ENCODE measurements around the gene MAN1C1.

The MAN1C1 gene

GRCh38 chr1:25616095-25616986 lies at the start of gene MAN1C1:
Gene MAN1C1 (plus strand): TSS chr1:25616791. CDS start chr1:25617798, 1,007 bp downstream.
- peaks cover 8% of the 10 kb centered on the region for H3K27me3 Mint-ChIP-seq
- no peak within 1 kb of the TSS for H3K27ac Mint-ChIP-seq (ENCODE audit: low read depth)
- no peaks in the 10 kb centered on the region for H3K9me3 Mint-ChIP-seq
- H3K4me1 Mint-ChIP-seq, result peaks cover 57% of the 10 kb centered on the region
- H3K4me3 Mint-ChIP-seq, result peak within 1 kb of the TSS; percentile 95
- ATAC-seq (replicated peaks; ENCODE audit: extremely low read depth, poor library complexity, severe bottlenecking), result peak; percentile 52
- peak; percentile 74 to 76 for DNase-seq (ENCODE audit: low spot score in 2 of 2)
- peaks cover 16% of the 10 kb centered on the region for H3K36me3 Mint-ChIP-seq (ENCODE audit: insufficient read depth)

DNA sequence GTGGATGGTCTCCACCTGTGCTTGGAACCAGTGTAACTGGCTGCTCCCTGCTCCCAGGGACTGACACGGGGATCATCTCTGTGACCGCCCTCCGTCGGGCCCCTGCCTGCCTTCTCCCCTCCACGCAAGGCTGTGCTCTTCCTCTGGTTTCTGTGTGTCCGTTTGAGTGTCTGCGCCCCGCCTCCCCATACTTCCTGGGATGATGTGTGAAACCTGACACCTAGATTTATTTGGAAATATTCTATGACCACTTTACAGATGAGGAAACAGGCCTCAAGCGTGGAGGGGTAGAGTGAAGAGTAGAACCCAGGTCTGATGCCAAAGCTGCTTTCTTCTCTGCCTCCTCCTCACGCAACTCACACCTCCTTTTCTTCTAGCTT lies 48.9 kb upstream of the MAN1C1 start:
- Mint-ChIP-seq H3K4me3 (no peak overlapping the region), H3K9me3 (no peaks in the 10 kb centered on the region), H3K27me3 (no peaks in the 10 kb centered on the region), H3K4me1 (peaks cover 44% of the 10 kb centered on the region), H3K36me3 (ENCODE audit: insufficient read depth) (peaks cover 20% of the 10 kb centered on the region), H3K27ac (ENCODE audit: low read depth) (no peak overlapping the region)
- ATAC-seq (replicated peaks; ENCODE audit: extremely low read depth, poor library complexity, severe bottlenecking), result no peak
- no peak for DNase-seq (ENCODE audit: low spot score in 2 of 2)

DNA sequence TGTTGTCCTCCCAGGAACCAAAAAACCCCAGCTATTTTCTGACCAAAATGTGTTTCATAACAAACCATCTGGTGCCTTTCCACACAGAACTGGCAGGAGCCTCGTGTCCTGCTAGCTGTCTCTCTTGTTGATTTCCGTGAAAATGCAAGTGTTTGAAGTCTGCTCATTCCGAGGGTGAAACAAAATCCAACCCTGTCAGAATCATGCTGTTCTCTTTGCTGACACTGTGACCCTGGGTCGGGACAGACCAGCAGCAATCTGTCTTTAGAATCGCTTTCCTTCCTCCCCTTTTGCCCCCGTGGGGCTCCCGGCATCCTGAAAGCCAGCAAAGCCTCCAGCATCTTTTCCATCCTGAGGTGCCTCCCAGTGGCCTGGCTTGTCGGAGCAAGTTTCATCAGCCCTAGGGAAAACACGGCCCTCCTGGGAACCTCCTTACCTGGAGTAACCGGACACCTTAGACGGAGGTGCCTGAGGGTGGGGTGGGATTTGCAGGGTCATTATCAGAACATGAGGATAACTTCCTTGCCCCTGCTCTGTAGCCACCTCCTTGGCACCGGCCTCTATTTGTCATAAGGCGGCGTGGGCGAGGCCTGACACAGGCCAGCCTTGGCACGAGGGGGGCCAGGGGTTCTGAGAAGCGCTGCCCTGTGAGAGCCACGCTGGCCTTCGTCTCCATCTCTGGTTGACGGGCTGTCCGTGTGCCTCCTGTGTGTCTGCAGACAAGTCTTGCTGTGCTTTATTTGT lies 48.3 kb upstream of the MAN1C1 start:
- peaks cover 17% of the 10 kb centered on the region for H3K36me3 Mint-ChIP-seq (ENCODE audit: insufficient read depth)
- no peaks in the 10 kb centered on the region for H3K9me3 Mint-ChIP-seq
- DNase-seq (ENCODE audit: low spot score in 2 of 2), result no peak
- H3K4me3 Mint-ChIP-seq, result no peak overlapping the region
- peaks cover 44% of the 10 kb centered on the region for H3K4me1 Mint-ChIP-seq
- no peaks in the 10 kb centered on the region for H3K27me3 Mint-ChIP-seq
- H3K27ac Mint-ChIP-seq (ENCODE audit: low read depth), result peak overlapping the region; percentile 79
- no peak for ATAC-seq (replicated peaks; ENCODE audit: extremely low read depth, poor library complexity, severe bottlenecking)

- DNase-seq (ENCODE audit: low spot score in 2 of 2), result no peak
- Mint-ChIP-seq H3K36me3 (ENCODE audit: insufficient read depth) (peaks cover 13% of the 10 kb centered on the region), H3K27ac (ENCODE audit: low read depth) (no peak overlapping the region), H3K4me1 (peaks cover 45% of the 10 kb centered on the region), H3K27me3 (no peaks in the 10 kb centered on the region), H3K9me3 (no peaks in the 10 kb centered on the region), H3K4me3 (no peak overlapping the region)
- no peak for ATAC-seq (replicated peaks; ENCODE audit: extremely low read depth, poor library complexity, severe bottlenecking)
These were observed 47.6 kb upstream of the MAN1C1 start for GRCh38 chr1:25568834-25569596.

- ATAC-seq (replicated peaks; ENCODE audit: extremely low read depth, poor library complexity, severe bottlenecking) (no peak), DNase-seq (ENCODE audit: low spot score in 2 of 2) (no peak)
- H3K4me1 Mint-ChIP-seq, result peaks cover 45% of the 10 kb centered on the region
- no peaks in the 10 kb centered on the region for H3K27me3 Mint-ChIP-seq
- no peak overlapping the region for H3K4me3 Mint-ChIP-seq
- peak overlapping the region; percentile 8 for H3K27ac Mint-ChIP-seq (ENCODE audit: low read depth)
- H3K36me3 Mint-ChIP-seq (ENCODE audit: insufficient read depth), result peaks cover 13% of the 10 kb centered on the region
- no peaks in the 10 kb centered on the region for H3K9me3 Mint-ChIP-seq
These were observed 46.8 kb upstream of the MAN1C1 start for GRCh38 chr1:25569597-25570396.

DNA sequence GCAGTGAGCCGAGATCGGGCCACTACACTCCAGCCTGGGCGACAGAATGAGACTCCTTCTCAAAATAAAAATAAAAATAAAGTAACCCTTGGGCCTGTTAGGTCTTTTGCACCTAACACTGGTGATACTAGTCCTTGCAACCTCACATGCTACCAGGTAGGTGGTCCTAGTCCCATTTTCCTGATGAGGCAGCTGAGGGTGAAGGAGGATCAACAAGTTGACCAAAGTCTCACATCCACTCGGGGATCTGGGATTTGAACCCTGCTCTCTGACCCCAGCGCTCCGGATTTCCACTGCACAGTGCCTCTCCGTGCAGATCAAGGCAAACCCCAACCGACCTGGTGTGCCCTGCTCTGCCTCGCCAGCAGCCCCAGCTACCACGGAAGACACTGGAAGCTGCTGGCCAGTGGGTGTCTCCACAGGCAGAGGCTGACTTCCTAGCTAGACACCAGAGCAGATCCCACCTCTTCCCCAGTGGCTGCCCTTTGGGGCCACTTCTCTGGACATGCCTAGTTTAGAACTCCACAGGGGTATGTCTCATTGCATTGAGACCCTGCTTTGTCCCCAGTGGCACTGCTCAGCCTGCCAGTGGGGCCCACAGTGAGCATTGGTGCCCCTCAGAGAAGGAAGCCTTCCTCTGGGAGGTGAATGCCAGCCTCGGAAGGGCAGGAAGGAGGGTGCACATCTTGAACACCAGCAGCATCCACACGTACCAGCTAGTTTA lies 45.6 kb upstream of the MAN1C1 start:
- Mint-ChIP-seq H3K27ac (ENCODE audit: low read depth) (no peak overlapping the region), H3K9me3 (no peaks in the 10 kb centered on the region), H3K36me3 (ENCODE audit: insufficient read depth) (peaks cover 8% of the 10 kb centered on the region), H3K4me3 (no peak overlapping the region), H3K27me3 (no peaks in the 10 kb centered on the region), H3K4me1 (peaks cover 34% of the 10 kb centered on the region)
- ATAC-seq (replicated peaks; ENCODE audit: extremely low read depth, poor library complexity, severe bottlenecking) (no peak), DNase-seq (ENCODE audit: low spot score in 2 of 2) (no peak)

GRCh38 chr1:25571522-25571970 lies 45.0 kb upstream of the MAN1C1 start:
- Mint-ChIP-seq H3K36me3 (ENCODE audit: insufficient read depth) (peaks cover 6% of the 10 kb centered on the region), H3K27ac (ENCODE audit: low read depth) (no peak overlapping the region), H3K9me3 (no peaks in the 10 kb centered on the region), H3K4me1 (peaks cover 29% of the 10 kb centered on the region), H3K27me3 (no peaks in the 10 kb centered on the region), H3K4me3 (no peak overlapping the region)
- ATAC-seq (replicated peaks; ENCODE audit: extremely low read depth, poor library complexity, severe bottlenecking) (no peak), DNase-seq (ENCODE audit: low spot score in 2 of 2) (no peak)

DNA sequence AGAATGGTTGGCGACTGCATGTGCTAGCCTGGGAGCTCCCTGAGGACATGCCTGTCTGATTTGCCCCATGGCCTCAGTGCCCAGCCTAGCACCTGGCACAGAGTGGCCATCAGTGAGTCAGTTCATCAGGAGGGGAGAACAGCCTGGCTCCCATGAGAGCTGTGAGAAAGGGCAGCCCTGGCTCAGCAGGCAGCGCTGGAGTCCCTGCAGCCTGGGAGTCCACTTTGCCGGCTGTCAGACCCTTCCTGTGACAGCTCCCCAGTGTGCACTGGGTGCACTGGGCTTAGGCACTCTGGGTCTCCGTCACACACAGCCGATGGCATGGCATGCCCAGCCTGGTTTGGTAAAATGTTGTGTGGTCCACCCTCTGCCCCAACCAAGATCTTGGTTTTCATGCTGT lies 44.5 kb upstream of the MAN1C1 start:
- DNase-seq (ENCODE audit: low spot score in 2 of 2), result no peak
- Mint-ChIP-seq H3K27me3 (no peaks in the 10 kb centered on the region), H3K27ac (ENCODE audit: low read depth) (no peak overlapping the region), H3K4me3 (no peak overlapping the region), H3K36me3 (ENCODE audit: insufficient read depth) (peaks cover 6% of the 10 kb centered on the region), H3K9me3 (no peaks in the 10 kb centered on the region), H3K4me1 (peaks cover 25% of the 10 kb centered on the region)
- ATAC-seq (replicated peaks; ENCODE audit: extremely low read depth, poor library complexity, severe bottlenecking), result no peak

DNA sequence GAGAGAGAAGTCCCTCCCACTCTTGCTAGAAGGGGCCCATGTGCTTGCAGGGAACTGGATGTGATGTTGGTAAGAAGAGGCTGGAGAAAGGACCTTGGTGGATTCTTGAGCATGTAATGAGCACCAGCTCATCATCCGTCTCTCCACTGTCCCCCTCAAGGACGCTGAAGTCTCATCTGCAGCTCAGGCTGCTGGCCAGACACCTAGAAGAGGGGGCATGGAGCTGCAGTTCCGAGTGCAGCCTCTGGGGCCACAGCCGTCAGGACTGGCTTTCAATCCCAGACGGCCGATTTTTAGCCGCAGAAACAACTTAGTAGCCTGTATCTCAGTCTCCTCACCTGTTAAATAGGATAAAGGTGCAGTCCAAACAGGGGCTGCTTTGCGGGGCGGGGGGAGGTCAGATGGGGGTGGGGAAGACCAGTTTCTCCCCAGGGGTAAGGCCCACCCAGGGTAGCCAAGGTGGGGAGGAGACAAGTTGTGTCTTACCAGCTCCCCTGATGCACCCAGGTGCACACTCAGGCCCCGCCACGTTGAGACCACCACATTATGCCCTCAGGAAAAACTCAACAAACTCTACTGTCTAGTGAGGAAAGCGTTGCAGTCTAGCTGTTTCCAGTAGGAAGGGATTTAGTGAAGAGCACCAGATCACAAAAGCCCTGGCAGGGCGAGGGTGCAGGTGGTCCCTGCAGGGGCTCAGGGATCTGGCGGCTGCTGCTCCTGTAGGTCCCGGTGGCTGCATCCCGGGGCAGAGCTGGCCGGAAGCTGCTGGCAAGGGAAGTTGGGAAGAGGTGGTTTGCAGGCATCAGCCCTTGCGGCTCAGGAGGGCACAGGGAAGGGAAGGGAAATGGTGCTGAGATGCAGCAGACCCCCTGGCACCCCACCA lies 43.6 kb upstream of the MAN1C1 start:
- Mint-ChIP-seq H3K4me1 (peaks cover 22% of the 10 kb centered on the region), H3K27ac (ENCODE audit: low read depth) (no peak overlapping the region), H3K36me3 (ENCODE audit: insufficient read depth) (peaks cover 6% of the 10 kb centered on the region), H3K9me3 (no peaks in the 10 kb centered on the region), H3K27me3 (no peaks in the 10 kb centered on the region), H3K4me3 (no peak overlapping the region)
- ATAC-seq (replicated peaks; ENCODE audit: extremely low read depth, poor library complexity, severe bottlenecking) (peak; percentile 72), DNase-seq (ENCODE audit: low spot score in 2 of 2) (peak in 1 of 2 donors; percentile 28)

- Mint-ChIP-seq H3K27ac (ENCODE audit: low read depth) (no peak overlapping the region), H3K36me3 (ENCODE audit: insufficient read depth) (peaks cover 2% of the 10 kb centered on the region), H3K4me3 (no peak overlapping the region), H3K9me3 (no peaks in the 10 kb centered on the region), H3K27me3 (no peaks in the 10 kb centered on the region), H3K4me1 (peaks cover 15% of the 10 kb centered on the region)
- ATAC-seq (replicated peaks; ENCODE audit: extremely low read depth, poor library complexity, severe bottlenecking) (no peak), DNase-seq (ENCODE audit: low spot score in 2 of 2) (no peak)
These were observed 43.0 kb upstream of the MAN1C1 start for GRCh38 chr1:25573591-25573930.

DNA sequence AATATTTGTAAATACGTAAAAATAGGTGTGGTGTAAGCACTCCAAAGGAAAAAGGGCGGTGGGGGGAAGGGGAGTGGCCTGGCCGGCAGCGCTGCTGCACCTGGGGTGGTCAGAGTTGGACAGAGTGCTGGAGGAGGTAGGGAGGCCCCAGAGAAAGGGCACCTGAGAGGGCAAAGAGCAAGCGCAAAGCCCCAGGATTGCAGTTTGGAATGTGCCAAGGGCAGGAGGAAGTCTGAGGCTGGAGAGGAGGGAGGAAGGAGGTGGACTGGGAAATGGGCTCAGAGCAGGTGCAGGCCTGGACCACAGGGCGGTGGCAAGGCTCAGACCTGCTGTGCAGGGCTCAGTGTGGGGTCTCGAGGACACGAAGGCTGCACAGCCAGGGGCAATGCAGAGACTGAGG lies 42.6 kb upstream of the MAN1C1 start:
- H3K27me3 Mint-ChIP-seq, result no peaks in the 10 kb centered on the region
- H3K4me3 Mint-ChIP-seq, result no peak overlapping the region
- ATAC-seq (replicated peaks; ENCODE audit: extremely low read depth, poor library complexity, severe bottlenecking) (no peak), DNase-seq (ENCODE audit: low spot score in 2 of 2) (no peak)
- H3K4me1 Mint-ChIP-seq, result peaks cover 12% of the 10 kb centered on the region
- H3K9me3 Mint-ChIP-seq, result no peaks in the 10 kb centered on the region
- H3K27ac Mint-ChIP-seq (ENCODE audit: low read depth), result no peak overlapping the region
- H3K36me3 Mint-ChIP-seq (ENCODE audit: insufficient read depth), result peaks cover under 1% of the 10 kb centered on the region

All from central memory CD8-positive, alpha-beta T cell (primary cell).